GM03348 (cell line): ENCODE data around the gene SLC2A4.

ENCODE experiments used
- DNase-seq: peaks from one replicate; pipeline ENCODE4 v3.0.0; 2012; ENCODE audit warnings: low spot score

The SLC2A4 gene

GRCh38 chr17:7248796-7249195 lies 32.7 kb upstream of the SLC2A4 start:
- no peak for DNase-seq

DNA sequence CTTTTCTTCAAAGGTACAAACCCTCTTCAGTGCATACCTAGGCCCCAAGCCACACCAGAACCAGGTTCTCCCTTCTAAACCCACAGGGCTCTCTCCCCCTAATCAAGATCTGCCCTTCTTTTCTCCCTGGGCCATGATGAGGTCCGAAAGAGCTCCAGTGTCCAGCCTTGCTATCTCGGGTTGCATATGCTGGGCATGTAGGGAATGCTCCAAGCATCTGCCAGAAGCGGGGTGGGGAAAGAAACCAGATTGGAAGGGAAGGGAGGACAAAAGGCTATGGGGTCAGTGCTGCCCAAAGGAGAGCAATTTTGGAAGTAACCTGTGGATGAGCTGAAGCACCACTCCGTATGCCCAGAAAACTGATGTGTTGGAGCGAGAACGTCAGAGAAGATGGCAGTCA lies 32.3 kb upstream of the SLC2A4 start:
- no peak for DNase-seq

DNA sequence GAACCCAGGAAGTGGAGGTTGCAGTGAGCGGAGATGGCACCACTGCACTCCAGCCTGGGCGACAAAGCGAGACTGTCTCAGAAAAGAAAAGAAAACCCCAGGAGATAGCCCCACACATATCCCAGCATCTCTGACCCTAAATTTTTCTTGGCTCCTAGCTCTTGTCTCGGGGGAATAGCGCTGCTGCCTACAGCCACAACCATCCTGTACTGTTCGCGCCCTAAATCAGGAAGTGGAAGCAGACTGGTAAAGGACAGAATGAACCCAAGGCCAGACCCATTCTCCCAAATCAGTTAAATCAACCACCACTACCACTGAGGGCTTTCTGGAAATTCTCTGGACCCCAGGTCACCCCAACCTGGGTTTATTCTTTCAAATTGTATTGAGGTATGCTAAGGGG lies 31.7 kb upstream of the SLC2A4 start:
- no peak for DNase-seq

GRCh38 chr17:7250695-7251627 lies 30.6 kb upstream of the SLC2A4 start:
- no peak for DNase-seq

DNA sequence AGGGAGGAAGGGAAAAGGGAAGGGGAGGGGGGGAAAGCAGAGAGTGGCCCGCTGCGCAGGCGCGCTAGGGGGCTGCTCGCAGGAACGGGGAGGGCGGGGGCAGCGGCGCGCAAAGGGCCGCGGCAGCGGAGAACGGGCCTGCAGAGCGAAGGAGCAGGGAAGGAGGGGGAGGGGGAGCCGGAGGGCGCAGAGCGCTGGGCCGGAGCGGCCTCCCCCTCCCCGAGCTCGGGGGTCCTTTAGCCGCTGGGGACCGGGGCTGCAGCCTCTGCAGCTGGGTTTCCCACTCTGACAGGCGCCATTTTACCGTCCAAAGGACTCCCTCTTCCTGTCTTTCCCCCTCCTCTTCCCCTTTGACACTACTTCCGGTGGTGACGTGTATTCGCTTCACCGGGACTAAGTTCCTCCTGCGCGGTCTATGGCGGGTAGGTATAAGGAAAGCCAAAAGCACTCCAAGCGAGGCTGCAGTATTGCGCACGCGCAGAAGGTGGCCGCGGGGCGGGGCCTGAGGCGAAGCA lies 29.8 kb upstream of the SLC2A4 start, which contains the start of gene CTDNEP1:
TSS of gene CTDNEP1 (minus strand) at position 74 of the 515 bp plus-strand sequence. CDS start 438 bp downstream, outside the sequence.
- peak; percentile 97 for DNase-seq

GRCh38 chr17:7252176-7253043 lies 29.1 kb upstream of the SLC2A4 start, which contains the start of gene ELP5:
ELP5 (plus strand) TSS chr17:7252215; CDS start chr17:7252551, 336 bp downstream.
- DNase-seq = peak; percentile 93

DNA sequence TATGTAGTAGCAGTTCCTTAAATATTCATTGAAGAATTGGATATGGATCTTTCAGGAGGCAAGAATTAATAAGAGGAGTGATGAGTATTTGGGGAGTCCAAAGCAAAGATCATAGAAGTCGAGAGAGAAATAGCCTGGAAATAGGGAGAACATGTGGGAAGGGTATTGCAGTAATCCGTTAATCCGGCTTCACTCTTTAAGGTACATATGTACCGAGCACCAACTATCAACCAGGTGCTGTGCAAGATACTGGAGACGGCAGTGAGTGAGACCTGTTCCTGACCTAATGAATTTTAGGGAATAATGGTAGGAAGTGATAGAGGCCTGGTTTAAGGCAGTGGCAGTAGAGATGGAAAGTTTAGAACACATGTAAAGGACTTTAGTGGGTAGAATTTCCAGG lies 28.4 kb upstream of the SLC2A4 start:
- no peak for DNase-seq

GRCh38 chr17:7254511-7254910 lies 27.0 kb upstream of the SLC2A4 start:
- no peak for DNase-seq

- DNase-seq = no peak
These were observed 24.6 kb upstream of the SLC2A4 start for GRCh38 chr17:7256766-7257456.

GRCh38 chr17:7258731-7259554 lies 22.6 kb upstream of the SLC2A4 start:
- no peak for DNase-seq

GRCh38 chr17:7259555-7259889 lies 22.0 kb upstream of the SLC2A4 start:
- no peak for DNase-seq

GRCh38 chr17:7260151-7260550 lies 21.4 kb upstream of the SLC2A4 start:
- DNase-seq = no peak

DNA sequence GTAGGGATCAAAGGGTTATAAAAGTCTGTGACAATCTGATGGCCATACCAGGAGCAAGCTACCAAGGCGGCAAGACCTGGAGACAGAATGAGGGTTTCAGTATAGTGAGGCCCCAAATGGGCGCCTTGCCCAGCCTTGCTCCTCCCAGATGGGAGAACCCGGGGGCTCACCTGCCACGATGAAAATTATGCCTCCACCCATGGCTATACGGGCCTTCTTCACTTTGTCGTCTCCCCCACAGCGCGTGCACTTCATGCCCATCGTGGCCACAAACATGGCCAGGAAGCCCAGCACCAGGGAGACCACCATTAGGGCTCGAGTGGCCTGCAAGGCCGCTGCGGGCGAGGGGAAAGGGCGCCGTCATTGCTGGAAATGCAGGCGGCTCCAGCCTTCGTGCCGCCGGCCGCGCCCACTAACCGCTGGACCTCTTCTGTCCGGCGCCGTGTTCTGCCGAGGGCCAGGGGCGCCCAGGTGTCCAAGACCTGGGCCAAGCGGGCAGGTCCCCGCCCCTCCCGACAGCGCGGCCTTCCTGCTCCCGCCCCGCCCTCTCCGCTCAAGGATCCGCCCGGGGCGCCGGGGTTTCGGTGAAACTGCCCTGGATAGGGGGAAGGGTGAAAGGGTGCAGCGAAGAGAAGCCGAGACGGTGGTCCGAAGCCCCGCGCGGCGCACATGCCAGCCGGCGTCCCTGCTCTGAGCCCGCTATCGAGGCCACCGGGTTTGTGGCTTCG lies 20.7 kb upstream of the SLC2A4 start:
- DNase-seq = peak; percentile 51

DNA sequence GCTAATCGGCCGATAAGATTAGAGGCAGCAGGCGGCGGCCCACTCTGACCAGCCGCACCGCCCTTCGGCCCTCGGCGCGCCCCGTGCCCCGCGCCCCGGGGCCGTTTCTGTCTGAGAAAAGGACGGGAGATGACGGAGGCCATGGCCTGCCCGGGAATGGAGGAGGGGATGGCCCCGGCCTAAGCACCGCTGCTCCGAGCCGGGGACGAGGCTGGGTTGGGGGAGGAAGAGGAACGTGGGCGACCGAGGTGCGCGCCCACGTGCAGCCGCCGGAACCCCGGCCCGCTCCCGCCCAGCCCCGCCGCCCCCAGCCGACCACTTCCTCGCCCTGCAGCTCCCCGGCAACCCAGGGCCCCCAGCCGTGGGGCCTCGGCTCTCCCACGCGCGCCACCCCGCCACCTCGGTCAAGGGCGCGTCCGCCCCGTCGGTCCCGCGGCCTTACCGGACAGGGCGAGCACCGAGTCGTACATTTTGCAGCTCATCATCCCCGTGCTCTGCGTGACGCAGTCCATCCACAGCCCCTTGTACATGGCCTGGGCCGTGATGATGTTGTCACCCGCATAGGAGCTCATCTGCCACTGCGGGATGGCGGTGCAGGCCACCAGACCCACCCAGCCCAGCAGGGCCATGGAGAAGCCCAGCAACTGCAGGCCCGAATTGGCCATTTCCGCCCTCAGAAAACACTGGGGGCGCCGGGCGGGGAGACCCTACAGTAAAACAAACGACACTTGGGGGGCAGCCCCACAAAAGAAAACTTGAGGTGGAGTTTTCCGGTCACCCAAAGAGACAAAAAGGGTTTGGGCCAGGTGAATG lies 19.9 kb upstream of the SLC2A4 start:
- DNase-seq = peak; percentile 40

GRCh38 chr17:7262192-7262934 lies 19.2 kb upstream of the SLC2A4 start, which contains the start of gene CLDN7:
CLDN7 (minus strand) TSS chr17:7262478; CDS start chr17:7262043, 435 bp downstream.
- no peak for DNase-seq

DNA sequence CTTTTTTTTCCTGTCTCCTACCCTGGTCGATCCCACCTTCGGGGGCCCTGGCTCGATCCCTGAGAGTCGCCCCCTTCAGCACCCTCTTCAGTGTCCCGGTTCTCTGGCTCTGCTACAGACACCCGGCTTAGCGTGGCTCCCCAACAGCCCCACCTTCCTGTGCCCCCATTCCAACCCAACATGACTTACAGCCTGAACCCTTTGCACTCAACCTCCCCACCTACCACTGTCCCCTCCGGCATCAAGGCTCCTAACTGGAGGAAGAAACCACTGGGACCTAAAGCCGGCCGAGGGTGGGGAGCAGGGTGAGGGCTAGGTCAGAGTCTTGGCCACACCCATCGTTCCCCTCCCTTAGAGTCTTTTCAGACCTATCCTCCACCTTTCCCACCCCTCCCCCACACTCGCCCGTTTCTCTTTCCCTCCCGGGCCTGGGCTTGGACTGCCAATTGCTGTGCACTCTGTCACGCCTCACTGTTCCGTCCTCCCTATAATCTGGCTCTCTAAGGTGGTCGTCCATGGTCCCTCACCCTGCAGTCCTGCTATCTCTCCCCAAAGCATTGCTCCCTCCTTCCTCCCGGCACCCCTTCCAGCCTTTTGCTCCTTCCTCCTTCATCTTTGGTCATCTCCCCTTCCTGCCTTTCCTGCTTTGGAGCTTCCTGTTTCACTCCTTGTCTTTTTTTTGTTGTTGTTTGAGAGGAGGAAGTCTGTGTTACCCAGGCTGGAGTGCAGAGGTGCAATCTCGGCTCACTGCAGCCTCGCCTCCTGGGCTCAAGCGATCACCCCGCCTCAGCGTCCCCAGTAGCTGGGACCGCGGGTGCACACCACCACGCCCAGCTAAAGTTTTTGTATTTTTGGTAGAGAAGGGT lies 18.4 kb upstream of the SLC2A4 start:
- DNase-seq = no peak

DNA sequence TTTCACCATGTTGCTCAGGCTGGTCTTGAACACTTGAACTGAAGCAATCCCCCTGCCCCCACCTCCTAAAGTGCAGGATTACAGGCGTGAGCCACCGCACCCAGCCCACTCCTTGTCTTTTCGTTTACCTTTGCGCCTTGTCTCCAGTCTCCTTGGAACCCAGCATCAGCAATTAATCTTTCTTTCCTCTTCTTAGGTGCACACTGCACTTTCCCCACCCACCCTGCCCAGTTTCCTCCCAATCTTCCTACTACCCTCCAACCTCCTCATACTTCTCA lies 17.8 kb upstream of the SLC2A4 start:
- DNase-seq = no peak

DNA sequence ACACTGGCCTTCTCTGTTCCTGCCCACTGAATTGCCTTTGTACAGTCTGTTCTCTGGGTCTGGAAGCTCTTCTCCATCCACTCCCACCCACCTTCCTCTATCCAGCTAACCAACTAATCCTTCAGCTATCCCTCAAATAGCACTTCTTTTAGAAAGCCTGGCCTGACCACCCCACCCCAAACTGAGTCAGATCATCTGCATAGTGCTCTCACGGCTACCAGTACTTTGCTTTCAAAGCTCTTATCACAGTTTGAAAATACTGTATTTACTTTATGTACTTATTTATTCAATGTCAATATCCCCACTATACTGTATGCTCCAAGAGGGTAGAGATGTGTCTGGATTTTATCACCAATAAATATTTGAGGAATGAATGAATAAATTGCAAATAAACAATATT lies 14.7 kb upstream of the SLC2A4 start:
- no peak for DNase-seq
